Neutrophil (primary cell): Measurements from ENCODE around the gene FN3K.

Source experiments
- H3K27ac ChIP-seq: fragments of 200-600 bp; sonication (generic); 2 replicates; pipeline ENCODE4 v1.5.1; 2016; ENCODE audit warnings: mild to moderate bottlenecking, moderate library complexity
- H3K27me3 ChIP-seq: fragments of 200-600 bp; sonication (generic); 2 replicates; pipeline ENCODE4 v1.6.0; 2016; ENCODE audit warnings: mild to moderate bottlenecking
- H3K36me3 ChIP-seq: fragments of 200-600 bp; sonication (generic); 2 replicates; pipeline ENCODE4 v1.5.1; 2017
- H3K4me1 ChIP-seq, 2 experiments: fragments of 200-600 bp in 1 of 2; sonication (generic) in 1 of 2; 1 replicate in 1 of 2; 2 replicates in 1 of 2; pipeline versions ENCODE4 v1.5.1 to v1.6.1; 2013 to 2016; ENCODE audit warnings: low read depth in 1 of 2, low read length in 1 of 2, mild to moderate bottlenecking in 1 of 2, moderate library complexity in 1 of 2; ENCODE audit not compliant: control insufficient read depth in 1 of 2, insufficient read depth in 1 of 2
- H3K4me3 ChIP-seq, 2 experiments: fragments of 200-600 bp in 1 of 2; sonication (generic) in 1 of 2; 1 replicate in 1 of 2; 2 replicates in 1 of 2; pipeline ENCODE4 v1.5.1; 2013 to 2016; ENCODE audit warnings: low read depth in 1 of 2, low read length in 1 of 2, mild to moderate bottlenecking in 1 of 2, moderate library complexity in 1 of 2
- H3K9me3 ChIP-seq: fragments of 200-600 bp; sonication (generic); 2 replicates; pipeline ENCODE4 v1.5.1; 2016
- CTCF ChIP-seq: fragments of 200-600 bp; sonication (generic); IDR thresholded peaks from 2 replicates; pipeline ENCODE4 v1.5.1; 2016; ENCODE audit warnings: antibody characterized with exemption

FN3K gene

GRCh38 chr17:82690786-82691489 lies 44.5 kb upstream of the FN3K start:
- H3K4me1 ChIP-seq: no peaks in the 10 kb centered on the region
- TF ChIP-seq CTCF: no peak
- peaks cover 18% of the 10 kb centered on the region for H3K27me3 ChIP-seq
- H3K4me3 ChIP-seq: no peak overlapping the region
- H3K36me3 ChIP-seq: no peaks in the 10 kb centered on the region
- H3K27ac ChIP-seq: no peak overlapping the region
- H3K9me3 ChIP-seq: no peaks in the 10 kb centered on the region

- Histone ChIP-seq H3K27ac (no peak overlapping the region), H3K36me3 (no peaks in the 10 kb centered on the region), H3K4me3 (no peak overlapping the region), H3K27me3 (peaks cover 26% of the 10 kb centered on the region), H3K4me1 (no peaks in the 10 kb centered on the region), H3K9me3 (no peaks in the 10 kb centered on the region)
- TF ChIP-seq CTCF: no peak
Observed at GRCh38 chr17:82691714-82692113, 43.7 kb upstream of the FN3K start.

- Histone ChIP-seq H3K27ac (no peak overlapping the region), H3K27me3 (peaks cover 32% of the 10 kb centered on the region), H3K4me3 (no peak overlapping the region), H3K9me3 (no peaks in the 10 kb centered on the region), H3K4me1 (peaks cover 3 to 5% of the 10 kb centered on the region in 2 experiments), H3K36me3 (no peaks in the 10 kb centered on the region)
- no peak for TF ChIP-seq CTCF
Observed at GRCh38 chr17:82692268-82692667, 43.1 kb upstream of the FN3K start.

- no peaks in the 10 kb centered on the region for H3K36me3 ChIP-seq
- TF ChIP-seq CTCF: no peak
Observed at GRCh38 chr17:82693168-82693867, 42.1 kb upstream of the FN3K start.

GRCh38 chr17:82694647-82695046 lies 40.8 kb upstream of the FN3K start:
- no peak for TF ChIP-seq CTCF
- peaks cover 56% of the 10 kb centered on the region for H3K27me3 ChIP-seq
- H3K27ac ChIP-seq: no peak overlapping the region
- H3K36me3 ChIP-seq: no peaks in the 10 kb centered on the region
- peaks cover 16 to 20% of the 10 kb centered on the region in 2 experiments for H3K4me1 ChIP-seq
- no peaks in the 10 kb centered on the region for H3K9me3 ChIP-seq
- H3K4me3 ChIP-seq: no peak overlapping the region

More at GRCh38 chr17:82693168-82693867, 42.1 kb upstream of the FN3K start:
- Histone ChIP-seq H3K9me3 (no peaks in the 10 kb centered on the region), H3K27me3 (peaks cover 42% of the 10 kb centered on the region), H3K4me1 (peaks cover 12 to 14% of the 10 kb centered on the region in 2 experiments), H3K4me3 (no peak overlapping the region), H3K27ac (no peak overlapping the region)
